HEK293 (cell line): Measurements from ENCODE around the gene SMOC1.

ENCODE experiments used
- FEZF1 ChIP-seq: fragments of 450-650 bp; formaldehyde crosslinking; IDR thresholded peaks from 2 replicates; pipeline ENCODE4 v1.5.1; 2016; ENCODE audit warnings: missing biosample characterization, missing genetic modification characterization
- GFI1B ChIP-seq: fragments of 450-650 bp; formaldehyde crosslinking; IDR thresholded peaks from 2 replicates; pipeline ENCODE4 v1.5.1; 2016; ENCODE audit warnings: missing biosample characterization, missing genetic modification characterization
- GLI2 ChIP-seq: fragments of 450-650 bp; formaldehyde crosslinking; IDR thresholded peaks from 2 replicates; pipeline ENCODE4; 2017; ENCODE audit warnings: missing biosample characterization, missing genetic modification characterization, low read depth, borderline replicate concordance
- KLF10 ChIP-seq: fragments of 450-650 bp; IDR thresholded peaks from 2 replicates; pipeline ENCODE4 v1.5.1; 2018; ENCODE audit warnings: missing biosample characterization, mild to moderate bottlenecking, missing genetic modification characterization
- KLF8 ChIP-seq: fragments of 450-650 bp; formaldehyde crosslinking; IDR thresholded peaks from 2 replicates; pipeline ENCODE4 v1.5.1; 2016; ENCODE audit warnings: missing biosample characterization, missing genetic modification characterization
- MEIS1 ChIP-seq: sonication (generic); formaldehyde crosslinking; IDR thresholded peaks from 2 replicates; pipeline ENCODE4 v1.8.1; 2022; ENCODE audit warnings: missing genetic modification reagents, mild to moderate bottlenecking, borderline replicate concordance
- OVOL3 ChIP-seq: fragments of 450-650 bp; formaldehyde crosslinking; IDR thresholded peaks from 2 replicates; pipeline ENCODE4 v1.5.1; 2016; ENCODE audit warnings: missing biosample characterization, missing genetic modification characterization
- PRDM1 ChIP-seq: fragments of 450-650 bp; formaldehyde crosslinking; IDR thresholded peaks from 2 replicates; pipeline ENCODE4; 2016; ENCODE audit warnings: missing biosample characterization, missing genetic modification characterization
- PRDM6 ChIP-seq: fragments of 450-650 bp; formaldehyde crosslinking; IDR thresholded peaks from 2 replicates; pipeline ENCODE4 v1.5.1; 2017; ENCODE audit warnings: missing biosample characterization, missing genetic modification characterization
- SETDB1 ChIP-seq: IDR thresholded peaks from one replicate; pipeline ENCODE4 v1.6.1; 2017; ENCODE audit warnings: mild to moderate bottlenecking, low read length, moderate library complexity, mixed read lengths; ENCODE audit not compliant: insufficient read length
- ZNF10 ChIP-seq: fragments of 450-650 bp; formaldehyde crosslinking; IDR thresholded peaks from 2 replicates; pipeline ENCODE4 v1.5.1; 2017; ENCODE audit warnings: missing biosample characterization, missing genetic modification characterization
- ZNF121 ChIP-seq: fragments of 450-650 bp; formaldehyde crosslinking; IDR thresholded peaks from 2 replicates; pipeline ENCODE4 v1.5.1; 2016; ENCODE audit warnings: missing biosample characterization, missing genetic modification characterization
- ZNF146 ChIP-seq: fragments of 450-650 bp; formaldehyde crosslinking; IDR thresholded peaks from 2 replicates; pipeline ENCODE4 v1.5.1; 2016; ENCODE audit warnings: missing biosample characterization, missing genetic modification characterization
- ZNF174 ChIP-seq: fragments of 450-650 bp; formaldehyde crosslinking; IDR thresholded peaks from 2 replicates; pipeline ENCODE4 v1.5.0; 2017; ENCODE audit warnings: missing biosample characterization, mild to moderate bottlenecking, missing genetic modification characterization
- ZNF175 ChIP-seq: fragments of 450-650 bp; formaldehyde crosslinking; IDR thresholded peaks from 2 replicates; pipeline ENCODE4 v1.5.1; 2016; ENCODE audit warnings: missing biosample characterization, missing genetic modification characterization
- ZNF24 ChIP-seq: fragments of 450-650 bp; formaldehyde crosslinking; IDR thresholded peaks from 2 replicates; pipeline ENCODE4 v1.5.1; 2016; ENCODE audit warnings: missing biosample characterization, missing genetic modification characterization
- ZNF311 ChIP-seq: fragments of 450-650 bp; formaldehyde crosslinking; IDR thresholded peaks from 2 replicates; pipeline ENCODE4 v1.5.1; 2017; ENCODE audit warnings: missing biosample characterization, missing genetic modification characterization, borderline replicate concordance
- ZNF366 ChIP-seq: fragments of 450-650 bp; formaldehyde crosslinking; conservative IDR thresholded peaks from 2 replicates; pipeline ENCODE4 v1.5.1; 2016; ENCODE audit warnings: missing biosample characterization, missing genetic modification characterization
- ZNF488 ChIP-seq: fragments of 450-650 bp; formaldehyde crosslinking; IDR thresholded peaks from 2 replicates; pipeline ENCODE4 v1.5.1; 2016; ENCODE audit warnings: missing biosample characterization, missing genetic modification characterization
- ZNF518A ChIP-seq: fragments of 450-650 bp; formaldehyde crosslinking; conservative IDR thresholded peaks from 2 replicates; pipeline ENCODE4 v1.5.1; 2016; ENCODE audit warnings: low read depth, missing biosample characterization, missing genetic modification characterization
- ZNF600 ChIP-seq: fragments of 450-650 bp; formaldehyde crosslinking; IDR thresholded peaks from 2 replicates; pipeline ENCODE4 v1.5.1; 2016; ENCODE audit warnings: missing biosample characterization, missing genetic modification characterization
- ZNF610 ChIP-seq: fragments of 450-650 bp; formaldehyde crosslinking; IDR thresholded peaks from 2 replicates; pipeline ENCODE4 v1.5.1; 2016; ENCODE audit warnings: missing biosample characterization, missing genetic modification characterization, borderline replicate concordance
- ZXDB ChIP-seq: fragments of 450-650 bp; formaldehyde crosslinking; IDR thresholded peaks from 2 replicates; pipeline ENCODE4 v1.5.1; 2016; ENCODE audit warnings: missing biosample characterization, missing genetic modification characterization
- TF ChIP-seq, protein P1 (sequence below): fragments of 450-650 bp; formaldehyde crosslinking; IDR thresholded peaks from 2 replicates; pipeline ENCODE4 v1.5.1; 2017; ENCODE audit warnings: missing biosample characterization, missing genetic modification characterization
- TF ChIP-seq, protein P2 (sequence below): fragments of 450-650 bp; IDR thresholded peaks from 2 replicates; pipeline ENCODE4 v1.5.1; 2018; ENCODE audit warnings: missing biosample characterization, mild to moderate bottlenecking, missing genetic modification characterization
- TF ChIP-seq, protein P3 (sequence below): fragments of 450-650 bp; formaldehyde crosslinking; IDR thresholded peaks from 2 replicates; pipeline ENCODE4 v1.5.1; 2016; ENCODE audit warnings: missing biosample characterization, missing genetic modification characterization

SMOC1 gene

GRCh38 chr14:69999261-69999674 is 120.1 kb downstream of the SMOC1 start (continued):
- no peak for TF ChIP-seq ZNF175 (tag by site-specific recombination)
- 0 out of 2 replicates have a peak, but pooled peaks have one; percentile 33 for TF ChIP-seq ZNF610 (tag by site-specific recombination)
- TF ChIP-seq PRDM6 (tag by site-specific recombination): peak; percentile 75
- TF ChIP-seq ZNF174 (tag by site-specific recombination): no peak
- no peak for TF ChIP-seq ZNF121 (tag by site-specific recombination)
- TF ChIP-seq KLF10 (tag by site-specific recombination): peak; percentile 78
- peak; percentile 86 for TF ChIP-seq KLF8 (tag by site-specific recombination)
- TF ChIP-seq ZNF10 (tag by site-specific recombination): peak; percentile 42; the same call in 1 of the 2 replicates
- peak; percentile 39; the same call in 1 of the 2 replicates for TF ChIP-seq ZNF488
- no peak for TF ChIP-seq ZNF311 (tag by site-specific recombination)
- TF ChIP-seq ZXDB (tag by site-specific recombination): peak; percentile 94
- TF ChIP-seq GFI1B (tag by site-specific recombination): peak; percentile 72; the same call in 1 of the 2 replicates
- TF ChIP-seq GLI2 (tag by site-specific recombination): peak; percentile 86; the same call in 1 of the 2 replicates
- TF ChIP-seq, protein P1, sequence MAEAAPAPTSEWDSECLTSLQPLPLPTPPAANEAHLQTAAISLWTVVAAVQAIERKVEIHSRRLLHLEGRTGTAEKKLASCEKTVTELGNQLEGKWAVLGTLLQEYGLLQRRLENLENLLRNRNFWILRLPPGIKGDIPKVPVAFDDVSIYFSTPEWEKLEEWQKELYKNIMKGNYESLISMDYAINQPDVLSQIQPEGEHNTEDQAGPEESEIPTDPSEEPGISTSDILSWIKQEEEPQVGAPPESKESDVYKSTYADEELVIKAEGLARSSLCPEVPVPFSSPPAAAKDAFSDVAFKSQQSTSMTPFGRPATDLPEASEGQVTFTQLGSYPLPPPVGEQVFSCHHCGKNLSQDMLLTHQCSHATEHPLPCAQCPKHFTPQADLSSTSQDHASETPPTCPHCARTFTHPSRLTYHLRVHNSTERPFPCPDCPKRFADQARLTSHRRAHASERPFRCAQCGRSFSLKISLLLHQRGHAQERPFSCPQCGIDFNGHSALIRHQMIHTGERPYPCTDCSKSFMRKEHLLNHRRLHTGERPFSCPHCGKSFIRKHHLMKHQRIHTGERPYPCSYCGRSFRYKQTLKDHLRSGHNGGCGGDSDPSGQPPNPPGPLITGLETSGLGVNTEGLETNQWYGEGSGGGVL (tag by site-specific recombination): peak; percentile 58
- no peak for TF ChIP-seq ZNF600
- TF ChIP-seq ZNF518A (tag by site-specific recombination): peak; percentile 47
- TF ChIP-seq, protein P2, sequence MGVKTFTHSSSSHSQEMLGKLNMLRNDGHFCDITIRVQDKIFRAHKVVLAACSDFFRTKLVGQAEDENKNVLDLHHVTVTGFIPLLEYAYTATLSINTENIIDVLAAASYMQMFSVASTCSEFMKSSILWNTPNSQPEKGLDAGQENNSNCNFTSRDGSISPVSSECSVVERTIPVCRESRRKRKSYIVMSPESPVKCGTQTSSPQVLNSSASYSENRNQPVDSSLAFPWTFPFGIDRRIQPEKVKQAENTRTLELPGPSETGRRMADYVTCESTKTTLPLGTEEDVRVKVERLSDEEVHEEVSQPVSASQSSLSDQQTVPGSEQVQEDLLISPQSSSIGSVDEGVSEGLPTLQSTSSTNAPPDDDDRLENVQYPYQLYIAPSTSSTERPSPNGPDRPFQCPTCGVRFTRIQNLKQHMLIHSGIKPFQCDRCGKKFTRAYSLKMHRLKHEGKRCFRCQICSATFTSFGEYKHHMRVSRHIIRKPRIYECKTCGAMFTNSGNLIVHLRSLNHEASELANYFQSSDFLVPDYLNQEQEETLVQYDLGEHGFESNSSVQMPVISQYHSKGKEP (tag by site-specific recombination): peak; percentile 73
- peak; percentile 25 for TF ChIP-seq SETDB1
- peak; percentile 51; the same call in 1 of the 2 replicates for TF ChIP-seq ZNF146
- TF ChIP-seq ZNF24: peak; percentile 93
- TF ChIP-seq FEZF1 (tag by site-specific recombination): peak; percentile 83
- no peak for TF ChIP-seq PRDM1 (tag by site-specific recombination)
- TF ChIP-seq ZNF366: peak; percentile 81
- TF ChIP-seq OVOL3: 0 out of 2 replicates have a peak, but pooled peaks have one; percentile 82
- TF ChIP-seq MEIS1 (CRISPR knock-in tag): no peak
- TF ChIP-seq, protein P3, sequence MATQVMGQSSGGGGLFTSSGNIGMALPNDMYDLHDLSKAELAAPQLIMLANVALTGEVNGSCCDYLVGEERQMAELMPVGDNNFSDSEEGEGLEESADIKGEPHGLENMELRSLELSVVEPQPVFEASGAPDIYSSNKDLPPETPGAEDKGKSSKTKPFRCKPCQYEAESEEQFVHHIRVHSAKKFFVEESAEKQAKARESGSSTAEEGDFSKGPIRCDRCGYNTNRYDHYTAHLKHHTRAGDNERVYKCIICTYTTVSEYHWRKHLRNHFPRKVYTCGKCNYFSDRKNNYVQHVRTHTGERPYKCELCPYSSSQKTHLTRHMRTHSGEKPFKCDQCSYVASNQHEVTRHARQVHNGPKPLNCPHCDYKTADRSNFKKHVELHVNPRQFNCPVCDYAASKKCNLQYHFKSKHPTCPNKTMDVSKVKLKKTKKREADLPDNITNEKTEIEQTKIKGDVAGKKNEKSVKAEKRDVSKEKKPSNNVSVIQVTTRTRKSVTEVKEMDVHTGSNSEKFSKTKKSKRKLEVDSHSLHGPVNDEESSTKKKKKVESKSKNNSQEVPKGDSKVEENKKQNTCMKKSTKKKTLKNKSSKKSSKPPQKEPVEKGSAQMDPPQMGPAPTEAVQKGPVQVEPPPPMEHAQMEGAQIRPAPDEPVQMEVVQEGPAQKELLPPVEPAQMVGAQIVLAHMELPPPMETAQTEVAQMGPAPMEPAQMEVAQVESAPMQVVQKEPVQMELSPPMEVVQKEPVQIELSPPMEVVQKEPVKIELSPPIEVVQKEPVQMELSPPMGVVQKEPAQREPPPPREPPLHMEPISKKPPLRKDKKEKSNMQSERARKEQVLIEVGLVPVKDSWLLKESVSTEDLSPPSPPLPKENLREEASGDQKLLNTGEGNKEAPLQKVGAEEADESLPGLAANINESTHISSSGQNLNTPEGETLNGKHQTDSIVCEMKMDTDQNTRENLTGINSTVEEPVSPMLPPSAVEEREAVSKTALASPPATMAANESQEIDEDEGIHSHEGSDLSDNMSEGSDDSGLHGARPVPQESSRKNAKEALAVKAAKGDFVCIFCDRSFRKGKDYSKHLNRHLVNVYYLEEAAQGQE (tag by site-specific recombination): no peak; the same call in 1 of the 2 replicates
